Endothelial cell (in vitro differentiated cells): ENCODE data around the gene C14orf93. TPM values are rescaled to one million over a fixed set of nuclear protein-coding genes. Genes with fewer than 3 reads are reported as not detected.

ENCODE experiments used
- DNase-seq: peaks from one replicate; pipeline ENCODE4 v3.0.0; 2021; ENCODE audit warnings: low spot score
- H3K27ac Mint-ChIP-seq: one replicate; pipeline ENCODE4 v1.8.0; 2021; ENCODE audit warnings: mixed read lengths, inconsistent platforms; ENCODE audit not compliant: unreplicated experiment
- H3K27me3 Mint-ChIP-seq: one replicate; pipeline ENCODE4 v1.8.0; 2021; ENCODE audit warnings: mild to moderate bottlenecking, moderate library complexity, mixed read lengths, inconsistent platforms; ENCODE audit not compliant: unreplicated experiment
- H3K36me3 Mint-ChIP-seq: one replicate; pipeline ENCODE4 v1.8.0; 2021; ENCODE audit warnings: mild to moderate bottlenecking, low read depth, mixed read lengths, inconsistent platforms; ENCODE audit not compliant: unreplicated experiment
- H3K4me1 Mint-ChIP-seq: one replicate; pipeline ENCODE4 v1.8.0; 2021; ENCODE audit warnings: mild to moderate bottlenecking, mixed read lengths, inconsistent platforms; ENCODE audit not compliant: unreplicated experiment
- H3K4me3 Mint-ChIP-seq: one replicate; pipeline ENCODE4 v1.8.0; 2021; ENCODE audit warnings: mild to moderate bottlenecking, mixed read lengths, inconsistent platforms; ENCODE audit not compliant: unreplicated experiment
- H3K9me3 Mint-ChIP-seq: one replicate; pipeline ENCODE4 v1.8.0; 2021; ENCODE audit warnings: mixed read lengths, inconsistent platforms; ENCODE audit not compliant: unreplicated experiment
- total RNA-seq: library from RNA; stranded (reverse); fragmentation: NEBNext Ultra II Directional; extraction: Animal tissue kit (Norgen Biotek cat#: 25700); gene quantifications from one replicate; pipeline ENCODE4 v1.2.1, GENCODE V29; 2021; ENCODE audit not compliant: unreplicated experiment
- TF ChIP-seq, protein P1 (sequence below): fragments of 200-600 bp; sonication (generic); IDR thresholded peaks from one replicate; pipeline ENCODE4 v1.5.0; 2021; ENCODE audit warnings: antibody characterized with exemption; ENCODE audit not compliant: unreplicated experiment

C14orf93 gene
- total RNA-seq, 1 donor from 2014 or later = 9.0 TPM

DNA sequence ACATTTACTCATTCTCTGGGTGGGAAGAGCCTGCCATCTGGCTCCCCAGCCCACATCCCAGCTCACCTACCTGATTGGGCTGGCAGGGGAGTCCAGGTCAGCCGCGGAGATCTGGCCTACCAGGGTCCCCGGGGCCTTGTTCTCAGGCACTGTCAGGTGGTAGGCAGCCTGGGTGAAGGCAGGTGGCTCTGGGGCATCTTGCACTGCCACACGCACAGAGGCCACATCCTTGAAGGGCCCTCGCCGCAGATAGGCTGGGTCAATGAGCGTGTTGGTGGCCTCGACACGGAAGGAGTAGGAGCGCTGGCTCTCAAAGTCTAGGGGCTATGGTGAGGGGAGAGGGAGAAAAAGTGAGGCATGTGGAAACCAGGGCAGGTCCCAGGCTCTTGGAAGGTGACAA, 43.5 kb upstream of the C14orf93 start:
- H3K27me3 Mint-ChIP-seq = peaks cover 4% of the 10 kb centered on the region
- H3K4me1 Mint-ChIP-seq = peaks cover 10% of the 10 kb centered on the region
- TF ChIP-seq, protein P1, sequence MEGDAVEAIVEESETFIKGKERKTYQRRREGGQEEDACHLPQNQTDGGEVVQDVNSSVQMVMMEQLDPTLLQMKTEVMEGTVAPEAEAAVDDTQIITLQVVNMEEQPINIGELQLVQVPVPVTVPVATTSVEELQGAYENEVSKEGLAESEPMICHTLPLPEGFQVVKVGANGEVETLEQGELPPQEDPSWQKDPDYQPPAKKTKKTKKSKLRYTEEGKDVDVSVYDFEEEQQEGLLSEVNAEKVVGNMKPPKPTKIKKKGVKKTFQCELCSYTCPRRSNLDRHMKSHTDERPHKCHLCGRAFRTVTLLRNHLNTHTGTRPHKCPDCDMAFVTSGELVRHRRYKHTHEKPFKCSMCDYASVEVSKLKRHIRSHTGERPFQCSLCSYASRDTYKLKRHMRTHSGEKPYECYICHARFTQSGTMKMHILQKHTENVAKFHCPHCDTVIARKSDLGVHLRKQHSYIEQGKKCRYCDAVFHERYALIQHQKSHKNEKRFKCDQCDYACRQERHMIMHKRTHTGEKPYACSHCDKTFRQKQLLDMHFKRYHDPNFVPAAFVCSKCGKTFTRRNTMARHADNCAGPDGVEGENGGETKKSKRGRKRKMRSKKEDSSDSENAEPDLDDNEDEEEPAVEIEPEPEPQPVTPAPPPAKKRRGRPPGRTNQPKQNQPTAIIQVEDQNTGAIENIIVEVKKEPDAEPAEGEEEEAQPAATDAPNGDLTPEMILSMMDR = no peak
- peaks cover 11% of the 10 kb centered on the region for H3K36me3 Mint-ChIP-seq
- no peak overlapping the region for H3K4me3 Mint-ChIP-seq
- H3K9me3 Mint-ChIP-seq = no peaks in the 10 kb centered on the region
- DNase-seq = no peak
- H3K27ac Mint-ChIP-seq = no peak overlapping the region

DNA sequence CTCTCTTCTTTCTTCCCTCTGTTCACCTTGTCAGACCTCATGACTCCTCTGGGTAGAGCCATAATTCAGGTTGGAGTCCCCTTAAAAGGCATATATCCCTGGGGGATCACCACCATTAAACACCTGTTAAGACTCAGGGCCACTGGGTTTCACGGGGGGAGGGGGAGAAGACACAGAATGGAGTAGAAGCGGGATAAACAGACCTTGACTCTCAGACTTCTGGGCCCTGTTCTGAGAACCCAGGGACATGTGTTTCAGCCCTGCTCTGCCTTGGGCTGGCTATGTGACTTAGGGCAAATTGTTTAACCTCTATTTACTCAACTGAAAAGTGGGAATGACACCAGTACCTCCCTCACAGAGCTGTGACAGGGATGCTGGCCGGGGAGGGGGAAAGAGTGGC, 42.7 kb upstream of the C14orf93 start:
- TF ChIP-seq, protein P1 = no peak
- H3K9me3 Mint-ChIP-seq = no peaks in the 10 kb centered on the region
- no peak for DNase-seq
- H3K4me3 Mint-ChIP-seq = no peak overlapping the region
- no peak overlapping the region for H3K27ac Mint-ChIP-seq
- peaks cover 6% of the 10 kb centered on the region for H3K27me3 Mint-ChIP-seq
- H3K4me1 Mint-ChIP-seq = peaks cover 8% of the 10 kb centered on the region
- peaks cover 12% of the 10 kb centered on the region for H3K36me3 Mint-ChIP-seq

DNA sequence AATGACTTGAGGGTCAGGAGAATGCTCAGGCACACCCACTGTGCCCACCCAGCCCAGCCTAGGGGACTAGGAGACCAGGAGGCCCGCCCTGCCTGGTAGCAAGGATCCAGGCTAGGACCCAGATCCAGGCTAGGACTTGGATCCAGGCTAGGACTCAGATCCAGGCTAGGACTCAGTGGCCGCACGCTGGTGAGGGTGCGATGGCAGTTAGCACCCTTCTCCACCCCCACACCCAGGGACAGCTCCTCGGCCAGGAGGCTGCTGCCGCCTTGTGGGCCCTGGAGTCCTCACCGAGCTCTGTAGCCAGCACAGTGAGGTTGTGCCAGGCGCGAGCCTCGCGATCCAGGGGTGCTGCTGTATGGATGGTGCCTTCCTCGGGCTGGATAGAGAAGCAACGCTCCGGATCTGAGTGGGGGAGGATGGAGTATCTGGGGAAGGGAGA, 42.3 kb upstream of the C14orf93 start:
- Mint-ChIP-seq H3K36me3 (peaks cover 16% of the 10 kb centered on the region), H3K27ac (no peak overlapping the region), H3K27me3 (peaks cover 7% of the 10 kb centered on the region), H3K4me1 (peaks cover 13% of the 10 kb centered on the region), H3K9me3 (no peaks in the 10 kb centered on the region), H3K4me3 (no peak overlapping the region)
- TF ChIP-seq, protein P1 = no peak
- no peak for DNase-seq

DNA sequence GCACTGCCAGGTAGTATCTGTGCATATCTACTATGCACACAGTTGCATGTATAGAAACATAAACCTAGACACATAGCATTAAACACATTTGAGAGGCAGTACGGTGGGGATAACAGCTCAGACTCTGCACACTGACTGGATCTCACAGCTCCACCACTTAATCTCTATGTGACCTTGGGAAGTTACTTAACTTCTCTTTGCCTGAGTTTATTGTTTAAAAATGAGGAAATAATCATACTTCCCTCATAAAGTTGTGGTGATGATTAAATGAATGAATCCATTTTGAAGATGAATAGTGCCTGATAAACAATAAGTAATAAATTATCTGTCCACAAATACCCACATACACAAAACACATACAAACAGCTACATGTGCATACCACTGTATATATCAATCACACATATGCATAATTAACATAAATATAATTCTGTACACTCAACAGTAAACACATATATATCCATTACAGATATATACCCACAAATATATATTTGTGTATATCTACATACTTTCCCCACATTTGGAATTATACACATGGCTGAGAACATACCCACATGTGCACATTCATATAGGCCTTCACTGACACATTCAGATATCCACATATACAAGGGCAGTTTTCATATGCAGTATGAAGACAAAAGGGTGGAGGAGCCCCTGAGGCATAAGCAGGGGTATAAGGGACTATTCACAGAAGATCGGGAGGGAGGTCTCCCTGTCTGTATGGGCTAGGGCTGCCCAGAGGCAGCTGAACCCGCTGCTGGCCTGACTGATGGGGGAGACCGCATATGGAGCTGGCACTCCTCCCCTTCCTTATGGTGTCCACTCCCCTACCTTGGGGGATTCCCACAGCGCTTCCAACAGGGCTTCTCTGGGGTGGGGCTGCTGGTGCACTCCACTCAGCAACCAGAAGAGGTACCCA, 41.5 kb upstream of the C14orf93 start:
- no peak for DNase-seq
- no peak overlapping the region for H3K27ac Mint-ChIP-seq
- peaks cover 16% of the 10 kb centered on the region for H3K36me3 Mint-ChIP-seq
- H3K27me3 Mint-ChIP-seq = peaks cover 11% of the 10 kb centered on the region
- no peaks in the 10 kb centered on the region for H3K9me3 Mint-ChIP-seq
- H3K4me3 Mint-ChIP-seq = no peak overlapping the region
- TF ChIP-seq, protein P1 = no peak
- H3K4me1 Mint-ChIP-seq = peaks cover 18% of the 10 kb centered on the region

DNA sequence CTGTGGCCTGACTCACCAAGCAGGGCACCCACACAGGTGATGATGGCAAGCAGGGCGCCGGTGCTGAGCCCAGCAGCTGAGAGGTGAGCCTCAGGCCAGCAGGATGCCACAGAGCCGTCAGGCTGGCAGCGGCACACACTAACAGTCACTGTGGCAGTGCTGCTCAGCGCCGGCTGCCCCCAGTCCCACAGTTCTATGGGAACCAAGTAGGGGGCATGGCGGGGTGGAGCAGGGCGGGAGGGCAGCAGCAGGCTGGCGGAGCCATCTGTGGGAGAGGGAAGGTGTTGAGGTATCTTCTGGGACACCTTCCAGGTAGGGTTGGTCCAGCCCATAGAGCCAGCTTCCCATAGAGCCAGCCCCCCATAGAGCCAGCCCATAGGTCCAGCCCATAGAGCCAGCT, 39.1 kb upstream of the C14orf93 start:
- H3K27ac Mint-ChIP-seq = no peak overlapping the region
- no peaks in the 10 kb centered on the region for H3K9me3 Mint-ChIP-seq
- H3K27me3 Mint-ChIP-seq = peaks cover 10% of the 10 kb centered on the region
- peaks cover 33% of the 10 kb centered on the region for H3K4me1 Mint-ChIP-seq
- H3K4me3 Mint-ChIP-seq = no peak overlapping the region
- peaks cover 16% of the 10 kb centered on the region for H3K36me3 Mint-ChIP-seq
- TF ChIP-seq, protein P1 = no peak
- DNase-seq = no peak
